Limb (tissue), 2 donors: Measurements from ENCODE around the gene SDR39U1.

Experiments used
- DNase-seq, 2 donors: peaks; one replicate each; pipeline ENCODE4 v3.0.0-alpha.2; 2016; ENCODE audit errors: extremely low spot score in 2 of 2

SDR39U1 gene

GRCh38 chr14:24443053-24443665 lies 583 bp upstream of the SDR39U1 start:
- no peak for DNase-seq

GRCh38 chr14:24441904-24442239 lies 704 bp downstream of the SDR39U1 start:
- no peak for DNase-seq

- no peak for DNase-seq
Observed at GRCh38 chr14:24441485-24441884, 1.1 kb downstream of the SDR39U1 start.

GRCh38 chr14:24440606-24441399 lies 1.8 kb downstream of the SDR39U1 start:
- DNase-seq: no peak

- DNase-seq: no peak
Observed at GRCh38 chr14:24439830-24440605, 2.6 kb downstream of the SDR39U1 start.

GRCh38 chr14:24439257-24439656 lies 3.3 kb downstream of the SDR39U1 start:
- DNase-seq: no peak

- no peak for DNase-seq
Observed at GRCh38 chr14:24438223-24439097, 4.1 kb downstream of the SDR39U1 start.

- no peak for DNase-seq
Observed at GRCh38 chr14:24437736-24438067, 4.9 kb downstream of the SDR39U1 start.

GRCh38 chr14:24437020-24437735 lies 5.4 kb downstream of the SDR39U1 start:
- no peak for DNase-seq

- DNase-seq: peak in 1 of 2 donors; percentile 74
Observed at GRCh38 chr14:24436355-24437019, 6.1 kb downstream of the SDR39U1 start.

GRCh38 chr14:24435998-24436354 lies 6.6 kb downstream of the SDR39U1 start:
- no peak for DNase-seq

GRCh38 chr14:24435192-24435810 lies 7.3 kb downstream of the SDR39U1 start:
- DNase-seq: no peak

GRCh38 chr14:24434676-24435075 lies 7.9 kb downstream of the SDR39U1 start:
- DNase-seq: no peak

GRCh38 chr14:24434036-24434435 lies 8.5 kb downstream of the SDR39U1 start:
- no peak for DNase-seq

GRCh38 chr14:24432259-24433131 lies 10.1 kb downstream of the SDR39U1 start:
- DNase-seq: no peak

GRCh38 chr14:24431569-24432258 lies 10.9 kb downstream of the SDR39U1 start:
- DNase-seq: peak; percentile 90

- DNase-seq: no peak
Observed at GRCh38 chr14:24430682-24431568, 11.7 kb downstream of the SDR39U1 start.
